Osteoblast (primary cell): ENCODE data around the gene KIAA1671. TPM values are rescaled to one million over a fixed set of nuclear protein-coding genes. Genes with fewer than 3 reads are reported as not detected.

Experiments used
- DNase-seq: peaks from one replicate; pipeline ENCODE4 v3.0.0; 2011; ENCODE audit warnings: low spot score, mixed read lengths; ENCODE audit not compliant: insufficient read length; ENCODE audit errors: missing footprints
- H2AFZ ChIP-seq: 2 replicates; pipeline ENCODE4 v1.6.0; 2011; ENCODE audit warnings: mild to moderate bottlenecking, low read length
- H3K27ac ChIP-seq: 2 replicates; pipeline ENCODE4 v1.5.1; 2011; ENCODE audit warnings: mild to moderate bottlenecking, low read depth, low read length, moderate library complexity
- H3K27me3 ChIP-seq: 2 replicates; pipeline ENCODE4 v1.6.0; 2012; ENCODE audit warnings: mild to moderate bottlenecking, control low read depth, inconsistent platforms, low read length, moderate library complexity; ENCODE audit not compliant: insufficient read depth
- H3K36me3 ChIP-seq: 2 replicates; pipeline ENCODE4 v1.5.1; 2011; ENCODE audit warnings: mild to moderate bottlenecking, low read length, control low read depth, moderate library complexity; ENCODE audit not compliant: insufficient read depth
- H3K4me1 ChIP-seq: 2 replicates; pipeline ENCODE4 v1.5.1; 2011; ENCODE audit warnings: mild to moderate bottlenecking, low read length, control low read depth, moderate library complexity; ENCODE audit not compliant: insufficient read depth
- H3K4me2 ChIP-seq: 2 replicates; pipeline ENCODE4 v1.6.0; 2011; ENCODE audit warnings: mild to moderate bottlenecking, low read length; ENCODE audit not compliant: insufficient read depth
- H3K4me3 ChIP-seq: fragments of 200-600 bp; sonication (generic); 3 replicates; pipeline ENCODE4 v1.5.1; 2012; ENCODE audit warnings: mild to moderate bottlenecking, low read length, inconsistent platforms; ENCODE audit not compliant: insufficient read depth
- H3K79me2 ChIP-seq: 2 replicates; pipeline ENCODE4 v1.6.0; 2012; ENCODE audit warnings: mild to moderate bottlenecking, low read length, control low read depth, inconsistent platforms; ENCODE audit not compliant: insufficient read depth
- H3K9me3 ChIP-seq: 2 replicates; pipeline ENCODE4 v1.5.1; 2011; ENCODE audit warnings: low read depth, low read length, control low read depth
- H4K20me1 ChIP-seq: 2 replicates; pipeline ENCODE4 v1.6.0; 2012; ENCODE audit warnings: mild to moderate bottlenecking, low read length, control low read depth; ENCODE audit not compliant: insufficient read depth
- CTCF ChIP-seq: IDR thresholded peaks from 2 replicates; pipeline ENCODE4 v1.5.1; 2011; ENCODE audit warnings: mild to moderate bottlenecking, low read depth, low read length, moderate library complexity; ENCODE audit errors: extremely low read depth
- total RNA-seq: library from RNA; depleted of rRNA; stranded (reverse); fragments of >200 nt; gene quantifications from 2 replicates; pipeline ENCODE4 v1.2.3, GENCODE V29; 2012

Gene KIAA1671
- total RNA-seq, 1 donor, result 16.6 TPM

- TF ChIP-seq CTCF, result no peak
- H4K20me1 ChIP-seq, result peaks cover 46% of the 10 kb centered on the region
- H2AFZ ChIP-seq, result peak overlapping the region; percentile 78
- no peaks in the 10 kb centered on the region for H3K27me3 ChIP-seq
- no peak overlapping the region for H3K27ac ChIP-seq
- no peak overlapping the region for H3K4me3 ChIP-seq
- H3K79me2 ChIP-seq, result peaks cover 4% of the 10 kb centered on the region
- H3K4me2 ChIP-seq, result no peak overlapping the region
- no peaks in the 10 kb centered on the region for H3K36me3 ChIP-seq
- H3K9me3 ChIP-seq, result no peaks in the 10 kb centered on the region
- DNase-seq, result peak; percentile 90
- H3K4me1 ChIP-seq, result peaks cover 13% of the 10 kb centered on the region
Observed at GRCh38 chr22:25153961-25154666, 201.6 kb downstream of the KIAA1671 start.

GRCh38 chr22:25154667-25154999 lies 202.1 kb downstream of the KIAA1671 start:
- no peaks in the 10 kb centered on the region for H3K36me3 ChIP-seq
- peak overlapping the region; percentile 78 for H2AFZ ChIP-seq
- no peak overlapping the region for H3K4me3 ChIP-seq
- DNase-seq, result no peak
- no peaks in the 10 kb centered on the region for H3K27me3 ChIP-seq
- no peak for TF ChIP-seq CTCF
- H3K27ac ChIP-seq, result no peak overlapping the region
- H3K79me2 ChIP-seq, result peaks cover 4% of the 10 kb centered on the region
- H3K4me1 ChIP-seq, result peaks cover 16% of the 10 kb centered on the region
- H4K20me1 ChIP-seq, result peaks cover 47% of the 10 kb centered on the region
- H3K9me3 ChIP-seq, result no peaks in the 10 kb centered on the region
- no peak overlapping the region for H3K4me2 ChIP-seq

- H2AFZ ChIP-seq, result no peak overlapping the region
- H3K4me3 ChIP-seq, result no peak overlapping the region
- TF ChIP-seq CTCF, result no peak
- H3K36me3 ChIP-seq, result no peaks in the 10 kb centered on the region
- H4K20me1 ChIP-seq, result peaks cover 49% of the 10 kb centered on the region
- H3K79me2 ChIP-seq, result peaks cover 4% of the 10 kb centered on the region
- no peak overlapping the region for H3K27ac ChIP-seq
- no peaks in the 10 kb centered on the region for H3K27me3 ChIP-seq
- no peak for DNase-seq
- H3K4me2 ChIP-seq, result no peak overlapping the region
- H3K4me1 ChIP-seq, result peaks cover 16% of the 10 kb centered on the region
- no peaks in the 10 kb centered on the region for H3K9me3 ChIP-seq
Observed at GRCh38 chr22:25156736-25157135, 204.2 kb downstream of the KIAA1671 start.

GRCh38 chr22:25159028-25159427 lies 206.5 kb downstream of the KIAA1671 start:
- no peak for TF ChIP-seq CTCF
- no peak overlapping the region for H3K27ac ChIP-seq
- DNase-seq, result no peak
- H3K36me3 ChIP-seq, result no peaks in the 10 kb centered on the region
- H3K9me3 ChIP-seq, result no peaks in the 10 kb centered on the region
- peaks cover 14% of the 10 kb centered on the region for H3K4me1 ChIP-seq
- H2AFZ ChIP-seq, result no peak overlapping the region
- no peak overlapping the region for H3K4me3 ChIP-seq
- peaks cover 39% of the 10 kb centered on the region for H4K20me1 ChIP-seq
- H3K79me2 ChIP-seq, result peaks cover 4% of the 10 kb centered on the region
- H3K4me2 ChIP-seq, result no peak overlapping the region
- H3K27me3 ChIP-seq, result no peaks in the 10 kb centered on the region
